ENCODE data around the gene TUB.

GRCh38 chr11:8122173-8122764 lies 41.3 kb downstream of the TUB start:
- TF ChIP-seq CTCF (conservative IDR thresholded peaks at IDR 0.05 in 1 of 2, IDR thresholded peaks at IDR 0.05 in 1 of 2; ENCODE audit: low read depth in 1 of 2, low read length in 2 of 2) (no peak), EZH2 (IDR thresholded peaks at IDR 0.05; ENCODE audit: low read length, missing control alignments) (no peak)

Data from fibroblast of lung (primary cell).